Measurements from ENCODE around the gene PFKM. TPM values are rescaled to one million over a fixed set of nuclear protein-coding genes. Genes with fewer than 3 reads are reported as not detected.
A peak's percentile ranks its signal among the peaks of the same experiment; 100 is the strongest.

Gene PFKM
- total and polyA plus RNA-seq, 12 donors: 121 to 948 (median 668) TPM

DNA sequence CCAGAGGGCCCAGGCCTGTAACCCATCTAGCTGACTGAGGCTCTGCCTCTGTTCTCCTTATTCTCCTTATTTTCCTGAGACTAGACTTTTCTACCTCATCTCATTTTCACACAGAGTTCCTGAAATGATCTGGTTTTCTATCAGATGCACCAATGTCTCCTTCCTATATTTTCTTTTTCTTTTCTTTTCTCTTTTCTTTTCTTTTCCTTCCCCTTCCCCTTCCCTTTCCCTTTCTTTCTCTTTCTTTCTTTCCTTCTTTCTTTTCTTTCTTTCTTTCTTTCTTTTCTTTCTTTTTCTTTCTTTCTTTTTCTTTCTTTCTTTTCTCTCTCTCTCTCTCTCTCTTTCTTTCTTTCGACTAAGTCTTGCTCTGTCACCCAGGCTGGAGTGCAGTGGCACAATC, 61.3 kb downstream of the PFKM start:
- no peaks in the 10 kb centered on the region for H3K36me3 ChIP-seq
- intact Hi-C loops (cut with DNase I): loop anchor here in 1 of 10 donors (10.0 kb wide), 1 partner anchor 444 kb away; no protein-coding TSS in a partner anchor
- H3K27me3 ChIP-seq: peaks cover 0 to 98% (median 78%) of the 10 kb centered on the region in 7 donors
- no peak overlapping the region for H3K27ac ChIP-seq
- H3K4me1 ChIP-seq: peaks cover 0 to 27% (median 22%) of the 10 kb centered on the region in 9 donors
- WGBS, 2 donors: 83 to 96% methylated on average over 1 of the region's 1 CpG
- TF ChIP-seq, protein P1, sequence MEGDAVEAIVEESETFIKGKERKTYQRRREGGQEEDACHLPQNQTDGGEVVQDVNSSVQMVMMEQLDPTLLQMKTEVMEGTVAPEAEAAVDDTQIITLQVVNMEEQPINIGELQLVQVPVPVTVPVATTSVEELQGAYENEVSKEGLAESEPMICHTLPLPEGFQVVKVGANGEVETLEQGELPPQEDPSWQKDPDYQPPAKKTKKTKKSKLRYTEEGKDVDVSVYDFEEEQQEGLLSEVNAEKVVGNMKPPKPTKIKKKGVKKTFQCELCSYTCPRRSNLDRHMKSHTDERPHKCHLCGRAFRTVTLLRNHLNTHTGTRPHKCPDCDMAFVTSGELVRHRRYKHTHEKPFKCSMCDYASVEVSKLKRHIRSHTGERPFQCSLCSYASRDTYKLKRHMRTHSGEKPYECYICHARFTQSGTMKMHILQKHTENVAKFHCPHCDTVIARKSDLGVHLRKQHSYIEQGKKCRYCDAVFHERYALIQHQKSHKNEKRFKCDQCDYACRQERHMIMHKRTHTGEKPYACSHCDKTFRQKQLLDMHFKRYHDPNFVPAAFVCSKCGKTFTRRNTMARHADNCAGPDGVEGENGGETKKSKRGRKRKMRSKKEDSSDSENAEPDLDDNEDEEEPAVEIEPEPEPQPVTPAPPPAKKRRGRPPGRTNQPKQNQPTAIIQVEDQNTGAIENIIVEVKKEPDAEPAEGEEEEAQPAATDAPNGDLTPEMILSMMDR (IDR thresholded peaks at IDR 0.05): no peak
- H3K9me3 ChIP-seq: no peaks in the 10 kb centered on the region
- no peak for ATAC-seq
- DNase-seq: no peak
- no peak overlapping the region for H3K4me3 ChIP-seq

DNA sequence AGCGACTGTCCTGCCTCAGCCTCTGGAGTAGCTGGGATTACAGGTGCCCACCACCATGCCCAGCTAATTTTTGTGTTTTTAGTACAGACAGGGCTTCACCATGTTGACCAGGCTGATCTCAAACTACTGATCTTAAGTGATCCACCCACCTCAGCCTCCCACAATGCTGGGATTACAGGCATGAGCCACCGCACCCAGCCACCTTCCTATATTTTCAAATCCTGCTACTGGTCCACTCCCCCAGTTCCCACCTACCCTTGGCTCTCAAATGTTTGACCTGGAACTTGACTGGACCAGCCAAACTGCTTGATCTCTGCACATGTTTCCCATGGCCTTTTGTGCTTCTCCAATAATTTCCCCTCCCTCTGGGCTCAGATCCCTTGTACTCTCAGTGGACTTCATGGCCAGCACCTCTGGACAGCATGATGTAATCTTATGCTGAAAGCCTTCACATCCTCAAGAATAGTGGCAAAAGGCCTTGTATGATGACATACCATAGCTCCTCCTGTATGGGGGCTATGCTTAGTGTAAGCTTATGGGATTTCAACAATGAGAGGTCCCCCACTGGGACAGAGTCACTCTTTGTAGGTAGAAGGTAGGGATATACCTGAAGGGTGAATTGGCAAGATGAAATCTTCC, 61.8 kb downstream of the PFKM start:
- no peaks in the 10 kb centered on the region for H3K36me3 ChIP-seq
- no peaks in the 10 kb centered on the region for H3K9me3 ChIP-seq
- TF ChIP-seq, protein P1 (IDR thresholded peaks at IDR 0.05): no peak
- peak overlapping the region in 2 of 10 donors; percentile 6 to 21 for H3K27ac ChIP-seq
- peaks cover 0 to 27% (median 22%) of the 10 kb centered on the region in 9 donors for H3K4me1 ChIP-seq
- H3K4me3 ChIP-seq: no peak overlapping the region
- peaks cover 0 to 96% (median 79%) of the 10 kb centered on the region in 7 donors for H3K27me3 ChIP-seq
- WGBS, 2 donors: 84 to 92% methylated on average over 2 of the region's 2 CpGs
- peak in 2 of 8 donors; percentile 26 to 34 for ATAC-seq
- intact Hi-C loops (cut with DNase I): loop anchor here in 1 of 10 donors (10.0 kb wide), 1 partner anchor 444 kb away; no protein-coding TSS in a partner anchor
- no peak for DNase-seq

DNA sequence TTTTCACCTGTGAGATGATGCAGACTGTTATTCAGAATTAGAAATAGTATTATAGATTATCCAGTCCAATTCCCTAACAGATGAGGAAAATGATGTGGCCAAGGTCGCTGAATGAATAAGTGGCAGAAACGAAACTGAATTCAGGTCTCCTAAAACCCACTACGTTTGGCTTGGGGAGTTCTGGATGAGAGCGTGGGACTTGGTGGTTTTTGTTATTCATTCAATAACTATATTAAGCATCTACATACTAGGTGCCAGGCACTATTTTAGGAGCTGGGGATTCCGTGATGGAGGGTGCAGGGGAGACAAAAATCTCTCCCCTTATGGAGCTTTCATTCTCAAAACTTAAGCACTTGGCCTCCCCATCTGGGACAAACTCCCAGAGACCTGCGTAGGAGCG, 63.5 kb downstream of the PFKM start:
- no peaks in the 10 kb centered on the region for H3K9me3 ChIP-seq
- H3K27ac ChIP-seq: peak overlapping the region in 9 of 10 donors; percentile 7 to 54 (median 48)
- WGBS, 2 donors: 9 to 11% methylated on average over 7 of the region's 7 CpGs
- H3K4me3 ChIP-seq: peak overlapping the region; percentile 48 to 89 (median 70)
- intact Hi-C loops (cut with DNase I): loop anchor here in 1 of 10 donors (10.0 kb wide), 1 partner anchor 442 kb away; no protein-coding TSS in a partner anchor
- ATAC-seq (peak in 1 of 8 donors; percentile 3), DNase-seq (no peak)
- H3K36me3 ChIP-seq: no peaks in the 10 kb centered on the region
- TF ChIP-seq, protein P1 (IDR thresholded peaks at IDR 0.05): no peak
- peaks cover 0 to 27% (median 22%) of the 10 kb centered on the region in 9 donors for H3K4me1 ChIP-seq
- H3K27me3 ChIP-seq: peaks cover 0 to 81% (median 63%) of the 10 kb centered on the region in 7 donors

DNA sequence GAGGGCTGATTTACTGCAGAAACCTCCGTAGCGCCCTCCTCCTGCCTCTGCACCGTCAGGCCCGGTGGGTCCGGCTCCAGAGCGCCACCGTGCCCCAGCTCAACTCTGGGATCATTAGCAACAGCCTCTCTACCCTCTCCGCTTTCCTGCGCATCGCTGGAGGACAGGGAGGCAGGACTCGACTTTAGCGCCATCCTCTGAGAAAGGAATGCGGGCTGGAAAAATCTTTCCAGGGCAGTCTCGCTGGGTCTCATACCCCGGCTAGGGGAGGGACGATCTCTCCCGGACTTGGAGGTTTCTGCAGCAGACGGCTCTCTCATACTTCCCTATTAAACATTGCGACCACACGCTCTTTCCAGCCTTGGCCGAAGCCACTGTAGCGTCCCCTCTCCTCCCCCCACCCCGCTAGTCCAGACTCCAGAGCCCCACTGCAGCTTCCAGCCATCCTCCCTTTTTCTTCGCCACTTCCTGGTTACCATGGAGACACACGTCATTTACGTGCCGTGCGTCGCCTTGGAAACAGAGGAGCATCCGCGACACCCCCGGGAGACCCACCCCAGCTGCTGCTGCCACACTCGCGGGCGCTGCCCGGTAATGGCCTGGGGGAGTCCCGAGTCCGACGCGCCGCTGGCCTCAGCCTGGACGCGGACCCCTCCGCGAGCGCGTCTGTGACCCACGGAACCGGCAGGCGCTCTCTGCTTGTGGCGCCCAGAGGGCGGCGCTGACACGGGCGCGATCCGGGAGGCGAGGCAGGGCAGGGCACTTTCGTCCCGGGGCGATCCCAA, 64.1 kb downstream of the PFKM start, which contains the start of gene CCDC184:
Gene CCDC184, plus strand, starts transcription at position 554 of the 785 bp plus-strand sequence. CDS start 479 bp downstream, outside the sequence.
- no peaks in the 10 kb centered on the region for H3K36me3 ChIP-seq
- intact Hi-C loops (cut with DNase I): loop anchor here in 1 of 10 donors (10.0 kb wide), 1 partner anchor 442 kb away; no protein-coding TSS in a partner anchor
- H3K4me3 ChIP-seq: peak within 1 kb of the TSS; percentile 48 to 89 (median 70)
- DNase-seq (peak; percentile 62 to 75), ATAC-seq (peak; percentile 78 to 89 (median 84))
- H3K27me3 ChIP-seq: peaks cover 0 to 75% (median 56%) of the 10 kb centered on the region in 7 donors
- no peaks in the 10 kb centered on the region for H3K9me3 ChIP-seq
- H3K27ac ChIP-seq: peak within 1 kb of the TSS in 9 of 10 donors; percentile 7 to 54 (median 50)
- TF ChIP-seq, protein P1 (IDR thresholded peaks at IDR 0.05): peak in 5 of 9 donors; percentile 33 to 61 (median 50)
- WGBS, 2 donors: 0% methylated on average over 61 of the region's 61 CpGs
- H3K4me1 ChIP-seq: peaks cover 0 to 27% (median 22%) of the 10 kb centered on the region in 9 donors
